Heart right ventricle (tissue), 16 donors: Measurements from ENCODE around the gene PPP2R5E. TPM values are rescaled to one million over a fixed set of nuclear protein-coding genes. Genes with fewer than 3 reads are reported as not detected.

ENCODE experiments used
- ATAC-seq, 8 donors: fragments of 200-7000 bp; cut with Tn5 transposase; one replicate each; pipeline ENCODE4 v1.9.1; 2020; ENCODE audit warnings: mild to moderate bottlenecking in 8 of 8, moderate library complexity in 8 of 8, moderate number of reproducible peaks in 1 of 8
- DNase-seq, 2 donors: peaks; one replicate each; pipeline ENCODE4 v3.0.0-alpha.2; 2020
- H3K27ac ChIP-seq, 10 donors: fragments of 200-600 bp; sonication (generic) in 2 of 10; one replicate each; pipeline versions ENCODE4 v1.5.0 to v1.8.0; 2020 to 2022; ENCODE audit warnings: mild to moderate bottlenecking in 3 of 10
- H3K27me3 ChIP-seq, 7 donors: fragments of 200-600 bp; one replicate each; pipeline ENCODE4 v1.8.0; 2021 to 2022; ENCODE audit warnings: mild to moderate bottlenecking in 2 of 7
- H3K36me3 ChIP-seq, 9 donors: fragments of 200-600 bp; sonication (generic) in 1 of 9; one replicate each; pipeline versions ENCODE4 v1.5.0 to v1.8.0; 2020 to 2022; ENCODE audit warnings: mild to moderate bottlenecking in 2 of 9
- H3K4me1 ChIP-seq, 9 donors: fragments of 200-600 bp; sonication (generic) in 1 of 9; one replicate each; pipeline versions ENCODE4 v1.5.0 to v1.8.0; 2020 to 2022; ENCODE audit warnings: mild to moderate bottlenecking in 4 of 9
- H3K4me3 ChIP-seq, 10 donors: fragments of 200-600 bp; sonication (generic) in 2 of 10; one replicate each; pipeline versions ENCODE4 v1.5.0 to v1.8.0; 2020 to 2022; ENCODE audit warnings: mild to moderate bottlenecking in 7 of 10, moderate library complexity in 2 of 10
- H3K9me3 ChIP-seq, 11 donors: fragments of 200-600 bp in 10 of 11; sonication (generic) in 2 of 11; one replicate each; pipeline versions ENCODE4 v1.5.0 to v1.8.0; 2013 to 2022; ENCODE audit warnings: mild to moderate bottlenecking in 2 of 11, control low read depth in 1 of 11, moderate library complexity in 1 of 11
- WGBS, 2 donors: extraction: QIAGEN DNeasy Blood & Tissue Kit; methylation state at CpG; one replicate each; pipeline ENCODE4 v1.1.7; 2013; ENCODE audit warnings: inconsistent platforms in 1 of 2; 5-methylcytosine and 5-hydroxymethylcytosine counted together
- intact Hi-C, 10 donors: fragments of 100-400 bp; cut with DNase I; formaldehyde crosslinking; loops; one replicate each; pipeline versions ENCODE4 v1.11.1 to v1.14.2; 2022
- polyA plus RNA-seq, 2 donors: library from polyadenylated mRNA; stranded (reverse); fragments of 200-250 nt; gene quantifications; one replicate each; pipeline ENCODE4 v1.2.3, GENCODE V29; 2013
- total RNA-seq, 10 donors: library from RNA; stranded (reverse); fragmentation: NEBNext Ultra II Directional in 3 of 10; extraction: Animal tissue kit (Norgen Biotek cat#: 25700) in 3 of 10; gene quantifications; one replicate each; pipeline versions ENCODE4 v1.2.1 to v1.2.4, GENCODE V29; 2021 to 2023
- TF ChIP-seq, protein P1 (sequence below), 9 donors: fragments of 200-600 bp; sonication (generic) in 2 of 9; IDR thresholded peaks; one replicate each; pipeline versions ENCODE4 v1.5.0 to v1.8.0; 2021 to 2022; ENCODE audit warnings: antibody characterized with exemption in 9 of 9, mild to moderate bottlenecking in 5 of 9, moderate library complexity in 1 of 9
- donor health status: Arrhythmogenic right ventricular cardiomyopathy.
- donor health status: ischemic (EF 13 %, LVEDD 7.1; RV severe dilation, severe dysfunction).
- donor health status: healthy with polysubstance abuse.
- donor health status: DM: no; HTN: yes; CAD: no.
- donor health status: DM: no; HTN: no; CAD: no.
- donor health status: ischemic (EF 25% LVEDD 6.9; RV normal size, moderate dysfunction).
- donor health status: ischemic (EF 25% LVEDD 5.7; RV mildly dilated, moderate dysfunction).
- donor health status: healthy.
- donor health status: DM: yes; HTN: yes; CAD: no.
- donor health status: Ischemic cardiomyopathy.
- donor health status: ischemic (EF 35%, LVEDD 5.7; RV mildly dilated, moderate dysfunction).
- donor health status: nonischemic (EF 11% LVEDD 7.7; RV severe dilation, severe dysfunction).
- donor health status: DM: yes; HTN: yes; CAD: no.
- donor health status: PGD.
- donor health status: ischemic (EF 29% LVEDD 5.4; RV normal size, mild dysfunction).
- donor health status: nonischemic (EF 23%, LVEDD 6.1; RV moderate dilation, normal function).

PPP2R5E gene
- total and polyA plus RNA-seq, 12 donors: 6.1 to 44.4 (median 36.4) TPM

DNA sequence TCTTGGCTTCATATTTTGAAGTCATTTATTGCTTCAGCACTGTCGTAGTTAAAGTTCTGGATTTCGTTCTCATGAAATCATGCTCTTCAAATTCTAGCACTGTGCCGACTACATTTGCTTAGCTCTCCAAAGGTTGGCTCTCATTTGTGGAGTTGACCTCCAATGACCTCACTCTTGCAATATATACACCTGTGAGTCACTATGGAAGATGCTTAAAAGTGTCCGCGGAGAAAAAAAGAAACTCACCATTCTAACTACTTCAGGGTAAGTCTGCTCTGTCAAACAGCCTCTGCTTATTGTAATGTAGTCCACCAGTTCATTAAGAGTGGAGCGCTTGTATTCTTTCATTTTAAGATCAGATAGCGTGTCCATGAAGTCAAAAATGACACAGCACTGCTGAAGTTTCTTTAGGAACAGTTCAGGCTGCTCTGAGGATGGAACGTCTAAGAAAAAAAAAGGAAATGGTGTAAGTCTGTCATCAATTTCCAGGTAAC, 89.7 kb downstream of the PPP2R5E start:
- no peaks in the 10 kb centered on the region for H3K9me3 ChIP-seq
- peak overlapping the region in 1 of 10 donors; percentile 1 for H3K4me3 ChIP-seq
- TF ChIP-seq, protein P1, sequence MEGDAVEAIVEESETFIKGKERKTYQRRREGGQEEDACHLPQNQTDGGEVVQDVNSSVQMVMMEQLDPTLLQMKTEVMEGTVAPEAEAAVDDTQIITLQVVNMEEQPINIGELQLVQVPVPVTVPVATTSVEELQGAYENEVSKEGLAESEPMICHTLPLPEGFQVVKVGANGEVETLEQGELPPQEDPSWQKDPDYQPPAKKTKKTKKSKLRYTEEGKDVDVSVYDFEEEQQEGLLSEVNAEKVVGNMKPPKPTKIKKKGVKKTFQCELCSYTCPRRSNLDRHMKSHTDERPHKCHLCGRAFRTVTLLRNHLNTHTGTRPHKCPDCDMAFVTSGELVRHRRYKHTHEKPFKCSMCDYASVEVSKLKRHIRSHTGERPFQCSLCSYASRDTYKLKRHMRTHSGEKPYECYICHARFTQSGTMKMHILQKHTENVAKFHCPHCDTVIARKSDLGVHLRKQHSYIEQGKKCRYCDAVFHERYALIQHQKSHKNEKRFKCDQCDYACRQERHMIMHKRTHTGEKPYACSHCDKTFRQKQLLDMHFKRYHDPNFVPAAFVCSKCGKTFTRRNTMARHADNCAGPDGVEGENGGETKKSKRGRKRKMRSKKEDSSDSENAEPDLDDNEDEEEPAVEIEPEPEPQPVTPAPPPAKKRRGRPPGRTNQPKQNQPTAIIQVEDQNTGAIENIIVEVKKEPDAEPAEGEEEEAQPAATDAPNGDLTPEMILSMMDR (IDR thresholded peaks at IDR 0.05): no peak
- peaks cover 0 to 18% (median 0%) of the 10 kb centered on the region in 9 donors for H3K36me3 ChIP-seq
- ATAC-seq: peak in 6 of 8 donors; percentile 34 to 83 (median 66)
- intact Hi-C loops: no loop called here
- 41 to 57% methylated on average over 8 of the region's 8 CpGs for WGBS, 2 donors
- peaks cover 0 to 35% (median 15%) of the 10 kb centered on the region in 9 donors for H3K4me1 ChIP-seq
- H3K27me3 ChIP-seq: no peaks in the 10 kb centered on the region
- DNase-seq: no peak
- peak overlapping the region in 3 of 10 donors; percentile 11 to 39 (median 38) for H3K27ac ChIP-seq

DNA sequence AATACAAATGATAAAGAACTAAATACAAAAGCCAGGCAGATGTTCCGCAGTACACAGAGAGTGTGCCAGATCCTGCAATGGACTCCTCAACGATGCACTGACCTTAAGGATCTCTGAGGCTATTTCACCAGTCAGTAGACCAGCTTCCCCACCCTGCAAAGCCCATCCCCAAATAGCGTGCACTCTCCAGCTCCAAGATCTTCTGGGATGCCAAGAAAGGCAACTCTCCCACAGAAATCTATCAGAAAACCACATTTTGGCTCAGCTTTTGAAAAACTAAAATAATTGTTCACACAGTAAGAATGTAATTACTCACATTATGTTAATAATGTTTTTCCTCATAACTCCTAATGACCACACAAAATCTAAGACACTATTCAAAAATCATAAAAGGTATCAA, 90.4 kb downstream of the PPP2R5E start:
- TF ChIP-seq, protein P1 (IDR thresholded peaks at IDR 0.05): no peak
- 85 to 92% methylated on average over 3 of the region's 3 CpGs for WGBS, 2 donors
- intact Hi-C loops: no loop called here
- no peaks in the 10 kb centered on the region for H3K9me3 ChIP-seq
- peak overlapping the region in 2 of 10 donors; percentile 38 to 39 for H3K27ac ChIP-seq
- H3K27me3 ChIP-seq: no peaks in the 10 kb centered on the region
- peaks cover 0 to 35% (median 15%) of the 10 kb centered on the region in 9 donors for H3K4me1 ChIP-seq
- H3K4me3 ChIP-seq: no peak overlapping the region
- ATAC-seq (no peak), DNase-seq (no peak)
- H3K36me3 ChIP-seq: peaks cover 0 to 18% (median 0%) of the 10 kb centered on the region in 9 donors

DNA sequence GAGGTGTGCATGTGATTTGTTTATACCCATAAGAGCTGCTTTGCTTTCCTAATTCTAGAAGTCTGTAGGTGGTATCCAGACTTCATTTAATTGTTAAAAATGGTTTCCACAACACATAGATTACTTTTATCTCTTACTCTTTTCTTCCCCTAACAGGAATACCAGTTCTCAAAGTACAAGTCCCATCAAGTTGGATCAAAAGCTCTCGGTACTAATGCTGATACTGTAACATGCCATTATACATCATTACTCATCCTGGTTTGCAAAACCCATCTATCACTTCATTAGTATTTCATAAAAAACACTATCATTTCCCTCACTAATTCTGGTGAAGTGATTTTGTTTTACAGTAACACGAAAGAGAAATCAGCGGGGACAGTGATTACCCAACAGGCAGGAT, 94.3 kb downstream of the PPP2R5E start:
- Histone ChIP-seq H3K36me3 (peaks cover 0 to 18% (median 0%) of the 10 kb centered on the region in 9 donors), H3K4me1 (peaks cover 0 to 26% (median 4%) of the 10 kb centered on the region in 9 donors), H3K4me3 (no peak overlapping the region), H3K27me3 (no peaks in the 10 kb centered on the region), H3K27ac (no peak overlapping the region), H3K9me3 (no peaks in the 10 kb centered on the region)
- intact Hi-C loops: no loop called here
- no peak for DNase-seq
- no peak for ATAC-seq
- TF ChIP-seq, protein P1 (IDR thresholded peaks at IDR 0.05): no peak
- WGBS, 2 donors: 95 to 99% methylated on average over 3 of the region's 3 CpGs

DNA sequence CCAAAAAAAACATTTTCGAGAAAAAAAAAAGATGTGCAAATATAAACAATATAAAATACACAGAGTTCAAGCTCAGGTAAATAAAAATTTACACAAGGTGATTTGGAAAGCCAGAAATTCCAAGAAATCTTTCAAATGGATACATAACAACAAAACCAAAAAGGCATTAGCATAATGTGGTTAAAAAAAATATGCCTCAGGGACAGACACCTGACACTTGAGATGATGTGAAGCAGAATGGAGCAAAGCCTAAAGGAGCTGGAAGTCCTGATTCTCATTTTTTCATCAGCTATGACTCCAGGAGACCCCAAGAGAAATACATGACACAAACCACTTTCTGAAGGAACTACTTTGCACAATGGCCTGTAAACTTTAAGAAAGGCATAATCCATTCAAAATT, 98.6 kb downstream of the PPP2R5E start:
- no peak for DNase-seq

More for the DNA sequence above, 98.6 kb downstream of the PPP2R5E start:
- Histone ChIP-seq H3K9me3 (no peaks in the 10 kb centered on the region), H3K27me3 (no peaks in the 10 kb centered on the region), H3K4me3 (no peak overlapping the region), H3K4me1 (peaks cover 0 to 27% (median 4%) of the 10 kb centered on the region in 9 donors), H3K27ac (no peak overlapping the region), H3K36me3 (no peaks in the 10 kb centered on the region)
- intact Hi-C loops: loop anchor here in 1 of 10 donors (5.0 kb wide), 1 partner anchor 53 kb away; no protein-coding TSS in a partner anchor
- ATAC-seq: no peak
- TF ChIP-seq, protein P1 (IDR thresholded peaks at IDR 0.05): no peak
- 88 to 98% methylated on average over 1 of the region's 1 CpG for WGBS, 2 donors
